WI38 (cell line): ENCODE results near the gene RRP12.

ENCODE experiments used
- H3K4me3 ChIP-seq: 2 replicates; pipeline ENCODE4 v1.5.1; 2011; ENCODE audit warnings: low read depth, mild to moderate bottlenecking, control low read depth, low read length
- CTCF ChIP-seq: IDR thresholded peaks from 2 replicates; pipeline ENCODE4 v1.5.1; 2012; ENCODE audit warnings: low read depth, mild to moderate bottlenecking, control low read depth, low read length

Gene RRP12

GRCh38 chr10:97381626-97382025 is 19.5 kb downstream of the RRP12 start:
- no peak overlapping the region for H3K4me3 ChIP-seq
- no peak for TF ChIP-seq CTCF

- TF ChIP-seq CTCF: no peak
- H3K4me3 ChIP-seq: no peak overlapping the region
Measured at GRCh38 chr10:97380516-97380915, 20.6 kb downstream of the RRP12 start.

- TF ChIP-seq CTCF: no peak
- H3K4me3 ChIP-seq: no peak overlapping the region
Measured at GRCh38 chr10:97378933-97379921, 21.9 kb downstream of the RRP12 start.

- H3K4me3 ChIP-seq: no peak overlapping the region
- no peak for TF ChIP-seq CTCF
Measured at GRCh38 chr10:97376413-97376812, 24.7 kb downstream of the RRP12 start.

- TF ChIP-seq CTCF: no peak
Measured at GRCh38 chr10:97373456-97373855, 27.7 kb downstream of the RRP12 start.

GRCh38 chr10:97372233-97372875 is 28.8 kb downstream of the RRP12 start:
- no peak for TF ChIP-seq CTCF
- no peak overlapping the region for H3K4me3 ChIP-seq

More at GRCh38 chr10:97373456-97373855, 27.7 kb downstream of the RRP12 start:
- H3K4me3 ChIP-seq: no peak overlapping the region

GRCh38 chr10:97371696-97372095 is 29.4 kb downstream of the RRP12 start:
- H3K4me3 ChIP-seq: no peak overlapping the region
- no peak for TF ChIP-seq CTCF
